Fibroblast of lung (primary cell): ENCODE data around the gene QRICH2. TPM values are rescaled to one million over a fixed set of nuclear protein-coding genes. Genes with fewer than 3 reads are reported as not detected.

Experiments used
- DNase-seq, 2 donors: peaks; one replicate each; pipeline versions ENCODE4 v3.0.0 to v3.0.0-alpha.2; 2010; ENCODE audit warnings: low read depth in 2 of 2
- H2AFZ ChIP-seq: 2 replicates; pipeline ENCODE4 v1.5.1; 2012; ENCODE audit warnings: low read length, control low read depth, inconsistent platforms
- H3K27ac ChIP-seq: 2 replicates; pipeline ENCODE4 v1.5.1; 2011; ENCODE audit warnings: low read length, control low read depth; ENCODE audit not compliant: insufficient read depth
- H3K27me3 ChIP-seq: 2 replicates; pipeline ENCODE4 v1.5.1; 2011; ENCODE audit warnings: mild to moderate bottlenecking, low read length; ENCODE audit not compliant: control insufficient read depth, insufficient read depth
- H3K36me3 ChIP-seq: 2 replicates; pipeline ENCODE4 v1.5.1; 2011; ENCODE audit warnings: low read length; ENCODE audit not compliant: control insufficient read depth, insufficient read depth
- H3K4me1 ChIP-seq: 2 replicates; pipeline ENCODE4 v1.5.1; 2011; ENCODE audit warnings: low read length; ENCODE audit not compliant: control insufficient read depth, insufficient read depth; ENCODE audit errors: extremely low read depth
- H3K4me2 ChIP-seq: 2 replicates; pipeline ENCODE4 v1.5.1; 2011; ENCODE audit warnings: low read length, control low read depth; ENCODE audit not compliant: insufficient read depth; ENCODE audit errors: extremely low read depth
- H3K4me3 ChIP-seq, 4 experiments: fragments of 200-600 bp in 1 of 4; sonication (generic) in 1 of 4; replicated peaks in 1 of 4; 2 replicates each; pipeline ENCODE4 v1.5.1; 2011 to 2016; ENCODE audit warnings: low read length in 4 of 4, low read depth in 3 of 4, mild to moderate bottlenecking in 3 of 4, control low read depth in 2 of 4, inconsistent platforms in 1 of 4, mixed read lengths in 1 of 4; ENCODE audit not compliant: insufficient read depth in 1 of 4; ENCODE audit errors: control extremely low read depth in 1 of 4
- H3K79me2 ChIP-seq: 2 replicates; pipeline ENCODE4 v1.5.1; 2012; ENCODE audit warnings: mild to moderate bottlenecking, low read length, inconsistent platforms; ENCODE audit not compliant: control insufficient read depth, insufficient read depth
- H3K9ac ChIP-seq: 2 replicates; pipeline ENCODE4 v1.5.1; 2011; ENCODE audit warnings: mild to moderate bottlenecking, low read length, control low read depth; ENCODE audit not compliant: insufficient read depth
- H3K9me3 ChIP-seq: 2 replicates; pipeline ENCODE4 v1.5.1; 2012; ENCODE audit warnings: low read depth, low read length; ENCODE audit not compliant: control insufficient read depth, insufficient read depth
- H4K20me1 ChIP-seq: 2 replicates; pipeline ENCODE4 v1.5.1; 2011; ENCODE audit warnings: low read length; ENCODE audit not compliant: control insufficient read depth, insufficient read depth; ENCODE audit errors: extremely low read depth
- EZH2 ChIP-seq: IDR thresholded peaks from 2 replicates; pipeline ENCODE4 v1.5.1; 2012; ENCODE audit warnings: low read length, control low read depth, mild to moderate bottlenecking; ENCODE audit errors: missing control alignments
- polyA plus RNA-seq, 2 donors: library from polyadenylated mRNA; depleted of rRNA in 1 of 2; stranded (reverse) in 1 of 2; unstranded in 1 of 2; fragments of >200 nt; gene quantifications; 2 replicates each; pipeline ENCODE4 v1.2.1, GENCODE V29; 2011 to 2012; ENCODE audit warnings: missing spikeins in 1 of 2
- total RNA-seq: library from RNA; depleted of rRNA; stranded (reverse); fragments of >200 nt; gene quantifications from 2 replicates; pipeline ENCODE4 v1.2.1, GENCODE V29; 2014
- TF ChIP-seq, protein P1 (sequence below), 2 donors: IDR thresholded peaks in 1 of 2; conservative IDR thresholded peaks in 1 of 2; 1 replicate in 1 of 2; 2 replicates in 1 of 2; pipeline ENCODE4 v1.5.1; 2011 to 2012; ENCODE audit warnings: low read length in 2 of 2, control low read depth in 1 of 2, inconsistent platforms in 1 of 2, low read depth in 1 of 2, mild to moderate bottlenecking in 1 of 2

Gene QRICH2
- total and polyA plus RNA-seq, 2 donors (not counting 1 experiment from before 2014, with no cell fraction given), result 0.26 to 4.3 TPM

DNA sequence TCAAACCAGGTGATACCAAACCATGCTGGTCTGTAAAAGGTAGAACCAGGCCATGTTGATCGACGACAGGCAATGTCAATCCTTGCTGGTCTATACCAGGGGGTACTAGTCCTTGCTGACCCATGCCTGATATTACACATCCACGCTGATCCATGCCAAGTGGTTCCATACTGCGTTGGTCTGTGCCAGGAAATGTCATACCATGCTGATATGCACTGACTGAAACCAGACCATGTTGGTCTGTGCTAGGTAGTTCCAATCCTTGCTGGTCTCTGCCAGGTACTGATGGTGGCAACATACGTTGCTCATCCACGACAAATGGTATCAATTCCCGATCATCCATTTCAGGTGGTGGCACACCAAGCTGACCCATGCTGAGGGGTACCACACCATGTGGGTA is 15.0 kb downstream of the QRICH2 start:
- H3K4me2 ChIP-seq, result no peak overlapping the region
- H3K36me3 ChIP-seq, result no peaks in the 10 kb centered on the region
- H3K9ac ChIP-seq, result no peak overlapping the region

DNA sequence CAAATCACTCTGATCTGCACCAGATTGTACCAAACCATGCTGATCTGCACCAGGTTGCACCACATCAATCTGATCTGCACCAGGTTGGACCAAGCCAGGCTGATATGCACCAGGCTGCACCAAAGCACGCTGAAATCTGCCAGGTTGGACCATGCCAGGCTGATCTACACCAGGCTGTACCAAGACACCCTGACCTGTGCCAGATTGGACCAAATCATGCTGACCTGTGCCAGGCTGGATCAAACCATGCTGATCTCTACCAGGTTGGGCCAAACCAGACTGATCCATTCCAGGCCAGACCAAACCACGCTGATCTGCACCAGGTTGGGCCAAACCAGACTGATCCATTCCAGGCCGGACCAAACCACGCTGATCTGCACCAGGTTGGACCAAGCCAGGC is 15.5 kb downstream of the QRICH2 start:
- H3K4me3 ChIP-seq, result no peak overlapping the region
- no peaks in the 10 kb centered on the region for H3K79me2 ChIP-seq
- H3K4me2 ChIP-seq, result no peak overlapping the region
- no peaks in the 10 kb centered on the region for H3K36me3 ChIP-seq
- H3K4me1 ChIP-seq, result no peaks in the 10 kb centered on the region
- no peaks in the 10 kb centered on the region for H4K20me1 ChIP-seq
- no peak for DNase-seq
- no peak overlapping the region for H2AFZ ChIP-seq
- H3K9ac ChIP-seq, result no peak overlapping the region
- H3K9me3 ChIP-seq, result no peaks in the 10 kb centered on the region
- no peak overlapping the region for H3K27ac ChIP-seq
- H3K27me3 ChIP-seq, result no peaks in the 10 kb centered on the region
- TF ChIP-seq, protein P1, sequence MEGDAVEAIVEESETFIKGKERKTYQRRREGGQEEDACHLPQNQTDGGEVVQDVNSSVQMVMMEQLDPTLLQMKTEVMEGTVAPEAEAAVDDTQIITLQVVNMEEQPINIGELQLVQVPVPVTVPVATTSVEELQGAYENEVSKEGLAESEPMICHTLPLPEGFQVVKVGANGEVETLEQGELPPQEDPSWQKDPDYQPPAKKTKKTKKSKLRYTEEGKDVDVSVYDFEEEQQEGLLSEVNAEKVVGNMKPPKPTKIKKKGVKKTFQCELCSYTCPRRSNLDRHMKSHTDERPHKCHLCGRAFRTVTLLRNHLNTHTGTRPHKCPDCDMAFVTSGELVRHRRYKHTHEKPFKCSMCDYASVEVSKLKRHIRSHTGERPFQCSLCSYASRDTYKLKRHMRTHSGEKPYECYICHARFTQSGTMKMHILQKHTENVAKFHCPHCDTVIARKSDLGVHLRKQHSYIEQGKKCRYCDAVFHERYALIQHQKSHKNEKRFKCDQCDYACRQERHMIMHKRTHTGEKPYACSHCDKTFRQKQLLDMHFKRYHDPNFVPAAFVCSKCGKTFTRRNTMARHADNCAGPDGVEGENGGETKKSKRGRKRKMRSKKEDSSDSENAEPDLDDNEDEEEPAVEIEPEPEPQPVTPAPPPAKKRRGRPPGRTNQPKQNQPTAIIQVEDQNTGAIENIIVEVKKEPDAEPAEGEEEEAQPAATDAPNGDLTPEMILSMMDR (conservative IDR thresholded peaks at IDR 0.05 in 1 of 2, IDR thresholded peaks at IDR 0.05 in 1 of 2; ENCODE audit: low read depth in 1 of 2, low read length in 2 of 2), result no peak
- no peak for TF ChIP-seq EZH2

More for the DNA sequence above, 15.0 kb downstream of the QRICH2 start:
- H2AFZ ChIP-seq, result no peak overlapping the region
- DNase-seq, result no peak
- H4K20me1 ChIP-seq, result no peaks in the 10 kb centered on the region
- no peak for TF ChIP-seq EZH2
- TF ChIP-seq, protein P1 (conservative IDR thresholded peaks at IDR 0.05 in 1 of 2, IDR thresholded peaks at IDR 0.05 in 1 of 2; ENCODE audit: low read depth in 1 of 2, low read length in 2 of 2), result no peak
- H3K4me3 ChIP-seq, result no peak overlapping the region
- no peak overlapping the region for H3K27ac ChIP-seq
- no peaks in the 10 kb centered on the region for H3K79me2 ChIP-seq
- no peaks in the 10 kb centered on the region for H3K27me3 ChIP-seq
- H3K4me1 ChIP-seq, result no peaks in the 10 kb centered on the region
- H3K9me3 ChIP-seq, result no peaks in the 10 kb centered on the region

DNA sequence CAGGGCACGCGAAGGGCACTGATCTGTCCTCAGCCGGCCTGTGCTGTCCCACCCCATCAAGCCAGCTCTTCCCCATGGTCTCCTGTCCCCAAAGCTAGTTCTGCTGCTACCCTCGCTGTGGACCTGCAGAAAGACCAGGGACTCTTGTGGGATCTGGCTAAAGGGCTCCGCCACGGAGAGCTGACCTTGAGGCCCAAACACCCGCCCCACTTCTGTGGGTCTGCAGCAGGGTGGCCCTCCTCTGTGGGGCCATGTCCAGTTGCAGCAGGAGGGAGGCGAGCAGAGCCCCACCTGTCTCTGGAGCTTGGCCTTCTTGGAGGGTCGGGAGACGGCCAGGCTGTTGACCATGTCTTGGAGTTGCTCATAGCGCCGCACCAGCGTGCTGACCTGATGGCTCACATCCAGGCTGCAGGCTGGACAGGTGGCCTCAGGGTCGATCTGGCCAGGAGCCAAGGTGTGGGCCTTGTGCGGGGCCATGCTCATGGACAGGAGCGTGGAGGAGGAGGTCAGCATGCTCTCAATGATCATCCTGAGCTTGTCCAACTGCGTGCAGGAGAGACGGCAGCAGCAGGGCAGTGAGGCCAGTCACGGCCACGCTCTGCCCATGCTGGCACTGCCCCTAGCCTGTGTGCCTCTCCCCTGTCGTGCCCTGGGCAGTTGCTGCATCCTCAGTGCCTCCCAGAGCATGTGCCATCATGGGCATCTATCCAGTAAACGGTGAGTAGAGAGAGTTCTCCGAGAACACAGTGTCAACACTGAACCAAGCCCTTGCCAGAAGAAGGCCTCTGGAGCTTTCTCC is 26.3 kb downstream of the QRICH2 start:
- H2AFZ ChIP-seq, result no peak overlapping the region
- H3K9me3 ChIP-seq, result no peaks in the 10 kb centered on the region
- H3K4me2 ChIP-seq, result no peak overlapping the region
- no peaks in the 10 kb centered on the region for H3K4me1 ChIP-seq
- no peaks in the 10 kb centered on the region for H3K36me3 ChIP-seq
- no peak overlapping the region for H3K27ac ChIP-seq
- no peak for DNase-seq
- no peaks in the 10 kb centered on the region for H3K27me3 ChIP-seq
- no peak overlapping the region for H3K4me3 ChIP-seq
- H3K79me2 ChIP-seq, result no peaks in the 10 kb centered on the region
- H4K20me1 ChIP-seq, result no peaks in the 10 kb centered on the region
- TF ChIP-seq EZH2, result no peak
- TF ChIP-seq, protein P1 (conservative IDR thresholded peaks at IDR 0.05 in 1 of 2, IDR thresholded peaks at IDR 0.05 in 1 of 2; ENCODE audit: low read depth in 1 of 2, low read length in 2 of 2), result no peak
- H3K9ac ChIP-seq, result no peak overlapping the region
